GM12874 (cell line): Measurements from ENCODE around the gene KCNE4.

Source experiments
- TF ChIP-seq, protein P1 (sequence below): IDR thresholded peaks from 2 replicates; pipeline ENCODE4 v1.5.1; 2011; ENCODE audit warnings: low read depth, mild to moderate bottlenecking, control low read depth, low read length, moderate library complexity; ENCODE audit not compliant: insufficient read depth

KCNE4 gene

DNA sequence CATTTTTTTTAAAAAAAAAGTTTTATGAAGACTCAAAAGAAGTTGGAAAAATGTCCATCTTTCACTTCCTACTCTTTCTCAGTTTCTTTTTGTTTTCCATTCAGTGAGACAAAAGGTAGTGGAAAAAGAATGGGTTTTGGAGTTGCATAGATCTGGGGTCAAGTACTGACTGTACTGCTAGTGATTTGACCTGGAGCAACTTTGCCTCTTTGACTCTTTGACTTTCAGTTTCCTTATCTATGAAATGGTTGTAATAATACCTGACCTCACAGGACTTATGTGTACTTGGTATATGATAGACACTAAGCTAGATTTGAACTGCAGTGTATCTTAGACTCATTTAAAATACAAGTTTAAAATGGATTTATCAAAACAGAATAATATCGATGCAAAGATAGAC, 3.5 kb upstream of the KCNE4 start:
- TF ChIP-seq, protein P1, sequence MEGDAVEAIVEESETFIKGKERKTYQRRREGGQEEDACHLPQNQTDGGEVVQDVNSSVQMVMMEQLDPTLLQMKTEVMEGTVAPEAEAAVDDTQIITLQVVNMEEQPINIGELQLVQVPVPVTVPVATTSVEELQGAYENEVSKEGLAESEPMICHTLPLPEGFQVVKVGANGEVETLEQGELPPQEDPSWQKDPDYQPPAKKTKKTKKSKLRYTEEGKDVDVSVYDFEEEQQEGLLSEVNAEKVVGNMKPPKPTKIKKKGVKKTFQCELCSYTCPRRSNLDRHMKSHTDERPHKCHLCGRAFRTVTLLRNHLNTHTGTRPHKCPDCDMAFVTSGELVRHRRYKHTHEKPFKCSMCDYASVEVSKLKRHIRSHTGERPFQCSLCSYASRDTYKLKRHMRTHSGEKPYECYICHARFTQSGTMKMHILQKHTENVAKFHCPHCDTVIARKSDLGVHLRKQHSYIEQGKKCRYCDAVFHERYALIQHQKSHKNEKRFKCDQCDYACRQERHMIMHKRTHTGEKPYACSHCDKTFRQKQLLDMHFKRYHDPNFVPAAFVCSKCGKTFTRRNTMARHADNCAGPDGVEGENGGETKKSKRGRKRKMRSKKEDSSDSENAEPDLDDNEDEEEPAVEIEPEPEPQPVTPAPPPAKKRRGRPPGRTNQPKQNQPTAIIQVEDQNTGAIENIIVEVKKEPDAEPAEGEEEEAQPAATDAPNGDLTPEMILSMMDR, result no peak

DNA sequence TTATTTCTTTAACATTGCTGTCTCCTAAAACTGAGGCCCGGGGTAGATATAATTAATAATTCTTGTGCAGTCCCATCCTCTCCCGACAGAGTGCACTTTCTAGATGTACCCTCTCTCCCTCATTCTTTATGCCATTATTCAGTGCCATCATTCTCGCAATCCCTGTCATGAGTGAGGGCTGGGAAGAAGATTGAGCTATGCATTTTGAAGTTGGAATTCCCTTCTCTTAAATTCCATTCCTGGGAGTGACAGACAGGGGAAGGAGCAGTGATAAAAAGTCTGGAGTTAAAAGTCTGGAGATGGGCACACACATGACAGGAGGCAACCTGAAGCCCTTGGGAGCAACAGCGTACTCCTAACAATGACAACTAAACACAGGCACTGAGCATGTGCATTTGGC, 2.6 kb upstream of the KCNE4 start:
- TF ChIP-seq, protein P1, result no peak

DNA sequence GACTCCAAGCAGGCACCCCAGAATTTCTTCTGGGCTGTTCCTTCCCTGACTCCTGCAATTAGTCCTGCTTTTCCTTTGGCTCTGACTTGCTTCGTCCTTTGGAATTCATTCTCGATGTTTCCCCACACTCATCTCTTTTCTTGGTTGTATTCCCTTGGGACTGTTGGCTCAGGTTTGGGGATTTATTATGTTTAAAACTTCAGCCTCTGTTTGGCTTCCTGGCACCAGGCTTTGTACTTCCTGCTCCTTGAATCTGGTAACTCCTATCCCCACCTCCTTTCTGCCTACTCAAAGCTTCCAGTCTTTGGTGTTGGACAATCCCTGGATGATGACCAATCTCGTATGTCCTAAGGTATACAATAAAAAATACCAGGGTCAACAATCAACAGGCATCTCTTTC, 1.8 kb upstream of the KCNE4 start:
- TF ChIP-seq, protein P1, result no peak

DNA sequence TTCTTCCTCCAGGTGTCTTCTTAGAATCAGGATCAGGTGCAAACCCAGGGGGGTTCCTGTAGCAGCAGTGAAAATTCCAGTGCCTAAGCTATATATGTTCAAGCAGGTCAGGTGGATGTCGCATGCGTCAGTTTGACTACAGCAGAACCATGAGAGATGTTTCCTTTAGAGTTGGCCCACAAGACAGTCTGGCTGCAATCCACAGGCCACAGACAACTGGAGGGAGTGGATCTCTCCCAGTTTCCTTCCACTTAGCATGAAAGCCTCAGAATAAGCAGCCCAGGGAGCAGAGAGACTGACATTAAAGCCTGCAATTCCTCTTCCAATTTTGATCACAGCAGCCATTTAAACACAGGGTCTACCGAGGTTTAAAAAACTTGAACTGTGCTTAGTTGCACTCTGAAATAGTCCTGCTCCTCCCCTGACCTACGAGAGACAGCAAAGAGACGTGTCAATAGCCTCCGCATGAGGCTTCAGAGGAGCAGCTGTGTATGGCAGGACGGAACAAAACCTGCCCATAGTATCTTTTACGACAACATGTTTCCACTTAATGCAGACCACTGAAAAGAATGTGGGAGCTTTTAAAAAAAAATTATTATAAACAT, 988 bp upstream of the KCNE4 start:
- TF ChIP-seq, protein P1, result no peak

DNA sequence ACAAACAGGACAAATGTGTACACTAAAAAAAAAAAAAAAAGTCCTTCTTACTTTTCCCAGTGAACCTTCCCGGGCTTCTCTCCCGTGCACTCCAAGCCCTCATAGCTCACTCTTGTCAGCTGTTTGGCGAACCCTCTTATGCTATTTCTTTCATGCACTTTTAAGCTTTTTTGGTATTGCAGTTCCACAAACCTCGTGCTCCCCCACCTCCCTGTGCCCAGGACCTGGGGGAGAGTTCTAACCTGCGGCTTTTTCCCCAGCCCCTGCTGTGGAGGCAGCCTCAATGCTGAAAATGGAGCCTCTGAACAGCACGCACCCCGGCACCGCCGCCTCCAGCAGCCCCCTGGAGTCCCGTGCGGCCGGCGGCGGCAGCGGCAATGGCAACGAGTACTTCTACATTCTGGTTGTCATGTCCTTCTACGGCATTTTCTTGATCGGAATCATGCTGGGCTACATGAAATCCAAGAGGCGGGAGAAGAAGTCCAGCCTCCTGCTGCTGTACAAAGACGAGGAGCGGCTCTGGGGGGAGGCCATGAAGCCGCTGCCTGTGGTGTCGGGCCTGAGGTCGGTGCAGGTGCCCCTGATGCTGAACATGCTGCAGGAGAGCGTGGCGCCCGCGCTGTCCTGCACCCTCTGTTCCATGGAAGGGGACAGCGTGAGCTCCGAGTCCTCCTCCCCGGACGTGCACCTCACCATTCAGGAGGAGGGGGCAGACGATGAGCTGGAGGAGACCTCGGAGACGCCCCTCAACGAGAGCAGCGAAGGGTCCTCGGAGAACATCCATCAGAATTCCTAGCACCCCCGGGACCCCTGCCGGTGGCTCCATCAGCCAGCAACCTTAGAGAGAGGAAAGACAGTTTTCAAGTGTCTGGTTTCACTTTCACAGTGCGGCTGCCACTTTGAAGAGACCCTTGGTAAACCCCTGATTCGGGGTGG, 826 bp downstream of the KCNE4 start:
- TF ChIP-seq, protein P1, result no peak

DNA sequence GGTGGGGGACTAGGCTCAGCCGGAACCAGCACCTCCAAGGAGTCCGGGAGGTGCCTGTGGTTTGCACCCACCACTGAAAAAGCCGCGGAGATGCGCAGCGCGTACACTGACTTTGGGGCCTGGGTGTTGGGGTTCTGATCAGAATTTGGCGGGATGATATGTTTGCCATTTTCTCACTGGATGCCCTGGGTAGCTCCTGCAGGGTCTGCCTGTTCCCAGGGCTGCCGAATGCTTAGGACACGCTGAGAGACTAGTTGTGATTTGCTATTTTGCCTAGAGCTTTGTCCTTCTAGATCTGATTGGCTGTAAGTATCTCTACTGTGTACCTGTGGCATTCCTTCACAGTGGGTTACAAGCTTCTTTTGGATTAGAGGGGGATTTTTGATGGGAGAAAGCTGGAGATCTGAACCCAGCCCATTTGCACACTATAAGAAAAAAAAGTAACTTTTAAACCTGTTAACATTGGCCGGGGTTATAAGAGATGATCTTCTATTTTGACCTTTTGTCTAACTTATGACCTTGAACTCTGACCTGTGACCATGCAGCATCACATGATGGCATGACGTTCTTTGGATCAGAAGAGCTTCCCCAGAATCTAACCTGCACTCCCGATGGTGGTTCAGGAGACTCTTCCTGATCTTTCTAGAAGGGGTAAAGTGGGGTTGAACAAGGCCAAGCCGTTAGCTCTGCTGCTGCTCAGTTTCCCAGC, 1.6 kb downstream of the KCNE4 start:
- TF ChIP-seq, protein P1, result no peak

DNA sequence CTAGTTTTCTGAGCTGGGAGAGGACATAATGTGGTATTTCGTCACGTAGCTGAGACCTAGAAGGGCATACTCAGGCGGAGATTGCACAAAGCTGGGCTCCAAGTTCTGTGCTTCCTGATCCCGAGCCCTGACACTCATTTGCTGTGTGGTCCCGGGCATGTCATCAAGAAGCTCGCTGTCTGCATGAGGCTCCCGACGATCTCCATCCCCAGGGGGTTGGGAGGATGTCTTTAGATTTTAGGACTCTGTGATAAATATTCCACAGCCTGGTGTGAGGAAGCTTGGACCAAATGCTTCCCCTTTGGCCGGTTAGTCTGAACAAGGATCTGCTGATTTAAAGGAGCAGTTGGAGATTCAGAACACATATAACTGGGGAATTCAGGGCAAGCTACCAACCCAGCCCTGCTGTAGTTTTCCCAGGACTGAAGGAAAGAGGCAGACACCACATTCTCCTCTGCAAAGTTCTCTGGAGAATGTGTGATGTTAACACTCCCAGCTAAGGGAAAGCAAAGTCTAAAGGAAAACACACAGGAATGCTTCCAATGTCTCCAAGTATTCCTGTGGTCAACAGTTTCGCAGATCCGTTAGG, 2.3 kb downstream of the KCNE4 start:
- TF ChIP-seq, protein P1, result no peak
